Spleen (tissue), 11 donors: ENCODE results near the gene PLCB3. TPM values are rescaled to one million over a fixed set of nuclear protein-coding genes. Genes with fewer than 3 reads are reported as not detected.

ENCODE experiments used
- polyA plus RNA-seq, 3 donors: library from polyadenylated mRNA; stranded (reverse); fragments of 200-250 nt; gene quantifications; one replicate each; pipeline ENCODE4 v1.2.1, GENCODE V29; 2013
- small RNA-seq, 4 donors: library from RNA; depleted of rRNA; stranded (forward); fragments of <200 nt; gene quantifications; one replicate each; pipeline ENCODE3, GENCODE V24; 2016
- total RNA-seq, 7 donors: library from RNA; depleted of rRNA in 3 of 7; stranded (reverse); fragments of >200 nt in 3 of 7; fragmentation: NEBNext Ultra II Directional in 4 of 7; extraction: Animal tissue kit (Norgen Biotek cat#: 25700) in 4 of 7; gene quantifications; one replicate each; pipeline versions ENCODE4 v1.1.0 to v1.2.1, GENCODE V29; 2016 to 2021
- donor health status: healthy with polysubstance abuse.
- donor health status: DM: no; HTN: no; CAD: no; lungs with moderate emphysema.
- donor health status: DM: no; HTN: no; CAD: no.
- donor health status: Bipolar disorder and iron deficiency.
- donor health status: healthy.
- donor health status: DM: no; HTN: no; CAD: no.
- donor health status: DM: yes; HTN: yes; CAD: no.

PLCB3 gene
- total and polyA plus RNA-seq, 10 donors = 3.8 to 28.3 (median 21.1) TPM

Small RNA genes within 50 kb of the gene (small RNA-seq; reads per million reads assigned to genes)
- gene RF00019 = 0 reads per million in 4 donors

Other genes starting within 250 kb of the PLCB3 start
- under 1 TPM in 5 of 7 donors, not detected in 2; 0.10 to 0.51 (median 0.17) TPM for gene FLRT1, start 215.6 kb upstream of the PLCB3 start, total RNA-seq
- under 1 TPM in 2 of 3 donors, not detected in 1; 0.03 to 0.16 TPM for gene FLRT1, start 215.6 kb upstream of the PLCB3 start, polyA plus RNA-seq
- gene MACROD1, start 85.4 kb upstream of the PLCB3 start, total RNA-seq = 10 to 100 TPM in 1 of 7 donors, 1 to 10 TPM in 6; 5.1 to 10.6 (median 7.3) TPM
- gene MACROD1, start 85.4 kb upstream of the PLCB3 start, polyA plus RNA-seq = 10 to 100 TPM in 2 of 3 donors, 1 to 10 TPM in 1; 7.0 to 20.3 (median 17.6) TPM
- gene STIP1, start 65.4 kb upstream of the PLCB3 start, total RNA-seq = 100 to 1,000 TPM in 2 of 7 donors, 10 to 100 TPM in 5; 61.2 to 111 (median 88.2) TPM
- 10 to 100 TPM; 30.1 to 68.4 (median 38.8) TPM for gene STIP1, start 65.4 kb upstream of the PLCB3 start, polyA plus RNA-seq
- gene FERMT3, start 44.8 kb upstream of the PLCB3 start, total RNA-seq = 100 to 1,000 TPM; 129 to 248 (median 178) TPM
- gene FERMT3, start 44.8 kb upstream of the PLCB3 start, polyA plus RNA-seq = 100 to 1,000 TPM; 120 to 210 (median 159) TPM
- gene TRPT1, start 25.3 kb upstream of the PLCB3 start, total RNA-seq = 10 to 100 TPM; 34.2 to 56.3 (median 40.0) TPM
- gene TRPT1, start 25.3 kb upstream of the PLCB3 start, polyA plus RNA-seq = 10 to 100 TPM; 57.8 to 74.0 (median 60.8) TPM
- gene NUDT22, start 25.3 kb upstream of the PLCB3 start, total RNA-seq = 10 to 100 TPM; 68.1 to 88.6 (median 78.2) TPM
- gene NUDT22, start 25.3 kb upstream of the PLCB3 start, polyA plus RNA-seq = 100 to 1,000 TPM in 1 of 3 donors, 10 to 100 TPM in 2; 61.8 to 109 (median 96.3) TPM
- 10 to 100 TPM; 28.0 to 59.9 (median 49.0) TPM for gene DNAJC4, start 21.0 kb upstream of the PLCB3 start, total RNA-seq
- 100 to 1,000 TPM in 1 of 3 donors, 10 to 100 TPM in 2; 83.7 to 113 (median 85.8) TPM for gene DNAJC4, start 21.0 kb upstream of the PLCB3 start, polyA plus RNA-seq
- 100 to 1,000 TPM in 1 of 7 donors, 10 to 100 TPM in 6; 38.3 to 103 (median 63.5) TPM for gene VEGFB, start 16.9 kb upstream of the PLCB3 start, total RNA-seq
- 10 to 100 TPM; 81.6 to 96.9 (median 87.1) TPM for gene VEGFB, start 16.9 kb upstream of the PLCB3 start, polyA plus RNA-seq
- 10 to 100 TPM; 26.9 to 98.3 (median 42.6) TPM for gene FKBP2, start 10.4 kb upstream of the PLCB3 start, total RNA-seq
- 100 to 1,000 TPM in 1 of 3 donors, 10 to 100 TPM in 2; 90.8 to 104 (median 98.4) TPM for gene FKBP2, start 10.4 kb upstream of the PLCB3 start, polyA plus RNA-seq
- 10 to 100 TPM; 47.6 to 93.9 (median 78.3) TPM for gene PPP1R14B, start 4.6 kb upstream of the PLCB3 start, total RNA-seq
- gene PPP1R14B, start 4.6 kb upstream of the PLCB3 start, polyA plus RNA-seq = 100 to 1,000 TPM; 139 to 190 (median 168) TPM
- 10 to 100 TPM; 27.0 to 49.3 (median 33.4) TPM for gene BAD, start 33.1 kb downstream of the PLCB3 start, total RNA-seq
- 10 to 100 TPM; 53.9 to 67.3 (median 61.4) TPM for gene BAD, start 33.1 kb downstream of the PLCB3 start, polyA plus RNA-seq
- 10 to 100 TPM; 21.8 to 37.2 (median 30.2) TPM for gene GPR137, start 34.3 kb downstream of the PLCB3 start, total RNA-seq
- 10 to 100 TPM; 13.7 to 22.8 (median 16.7) TPM for gene GPR137, start 34.3 kb downstream of the PLCB3 start, polyA plus RNA-seq
- under 1 TPM in 3 of 7 donors, not detected in 4; 0.35 to 0.77 (median 0.44) TPM for gene KCNK4, start 39.8 kb downstream of the PLCB3 start, total RNA-seq
- gene KCNK4, start 39.8 kb downstream of the PLCB3 start, polyA plus RNA-seq = under 1 TPM in 2 of 3 donors, not detected in 1; 0.06 to 0.09 TPM
- gene CATSPERZ, start 48.8 kb downstream of the PLCB3 start, total RNA-seq = not detected
- gene CATSPERZ, start 48.8 kb downstream of the PLCB3 start, polyA plus RNA-seq = under 1 TPM in 2 of 3 donors, not detected in 1; 0.09 to 0.48 TPM
- gene ESRRA, start 54.0 kb downstream of the PLCB3 start, total RNA-seq = 10 to 100 TPM; 30.2 to 49.3 (median 43.7) TPM
- gene ESRRA, start 54.0 kb downstream of the PLCB3 start, polyA plus RNA-seq = 10 to 100 TPM; 24.0 to 56.5 (median 34.7) TPM
- gene TRMT112, start 66.0 kb downstream of the PLCB3 start, total RNA-seq = 100 to 1,000 TPM; 138 to 420 (median 158) TPM
- gene TRMT112, start 66.0 kb downstream of the PLCB3 start, polyA plus RNA-seq = 100 to 1,000 TPM; 328 to 431 (median 350) TPM
- 100 to 1,000 TPM in 3 of 7 donors, 10 to 100 TPM in 4; 77.0 to 169 (median 95.6) TPM for gene PRDX5, start 66.6 kb downstream of the PLCB3 start, total RNA-seq
- 100 to 1,000 TPM; 181 to 302 (median 237) TPM for gene PRDX5, start 66.6 kb downstream of the PLCB3 start, polyA plus RNA-seq
- 100 to 1,000 TPM in 3 of 7 donors, 10 to 100 TPM in 4; 64.3 to 128 (median 86.6) TPM for gene CCDC88B, start 88.7 kb downstream of the PLCB3 start, total RNA-seq
- gene CCDC88B, start 88.7 kb downstream of the PLCB3 start, polyA plus RNA-seq = 100 to 1,000 TPM; 225 to 638 (median 623) TPM
- 10 to 100 TPM; 26.9 to 47.5 (median 38.2) TPM for gene RPS6KA4, start 107.6 kb downstream of the PLCB3 start, total RNA-seq
- 10 to 100 TPM; 18.8 to 43.0 (median 32.3) TPM for gene RPS6KA4, start 107.6 kb downstream of the PLCB3 start, polyA plus RNA-seq